HL-60 (cell line): ENCODE measurements around the gene ISG20.
A peak's percentile ranks its signal among the peaks of the same experiment; 100 is the strongest.

Source experiments
- CTCF ChIP-seq: IDR thresholded peaks from one replicate; pipeline ENCODE4 v1.5.1; 2011; ENCODE audit warnings: low read length, control low read depth, inconsistent platforms; ENCODE audit not compliant: insufficient read depth
- GABPA ChIP-seq: IDR thresholded peaks from 2 replicates; pipeline ENCODE4 v1.6.1; 2012; ENCODE audit warnings: low read depth
- POLR2AphosphoS5 ChIP-seq: IDR thresholded peaks from 2 replicates; pipeline ENCODE4 v1.6.1; 2012; ENCODE audit warnings: low read depth
- REST ChIP-seq: IDR thresholded peaks from 2 replicates; pipeline ENCODE4 v1.6.1; 2012; ENCODE audit warnings: low read depth; ENCODE audit not compliant: insufficient replicate concordance

GRCh38 chr15:88605189-88606069 is 33.4 kb upstream of the ISG20 start:
- no peak for TF ChIP-seq CTCF
- TF ChIP-seq GABPA: no peak
- no peak for TF ChIP-seq POLR2AphosphoS5
- TF ChIP-seq REST: peak; percentile 96
